ENCODE data around the gene RFPL4A.

DNA sequence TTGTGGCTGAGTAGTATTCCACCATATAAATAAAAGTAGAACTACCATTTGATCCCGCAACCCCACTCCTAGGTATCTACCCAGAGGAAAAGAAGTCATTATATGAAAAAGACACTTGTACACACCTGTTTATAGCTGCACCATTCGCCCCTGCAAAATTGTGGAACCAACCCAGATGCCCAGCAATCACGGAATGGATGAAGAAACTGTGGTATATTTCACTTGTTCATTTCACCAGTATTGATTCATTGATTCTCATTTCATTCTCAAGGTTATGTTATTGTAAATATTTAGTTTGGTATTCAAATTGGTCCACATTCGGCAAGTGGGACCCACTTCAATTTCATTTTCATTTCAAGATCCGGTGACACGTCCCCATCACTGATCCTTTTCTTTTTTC is 8.2 kb upstream of the RFPL4A start:
- TF ChIP-seq POLR2A (IDR thresholded peaks at IDR 0.05; ENCODE audit: low read depth, low read length) (no peak), POLR2AphosphoS5 (IDR thresholded peaks at IDR 0.05; ENCODE audit: low read depth, low read length) (no peak), TAF1 (IDR thresholded peaks at IDR 0.05; ENCODE audit: borderline replicate concordance, low read depth, low read length) (no peak)

Measured in GM12892 (cell line).